CD4-positive, alpha-beta T cell treated with Interferon gamma for 1 hour (primary cell): ENCODE data around the gene TELO2.
A peak's percentile ranks its signal among the peaks of the same experiment; 100 is the strongest.

Experiments used
- DNase-seq: peaks from one replicate; pipeline ENCODE4 v3.0.0-alpha.2; 2020

Gene TELO2

DNA sequence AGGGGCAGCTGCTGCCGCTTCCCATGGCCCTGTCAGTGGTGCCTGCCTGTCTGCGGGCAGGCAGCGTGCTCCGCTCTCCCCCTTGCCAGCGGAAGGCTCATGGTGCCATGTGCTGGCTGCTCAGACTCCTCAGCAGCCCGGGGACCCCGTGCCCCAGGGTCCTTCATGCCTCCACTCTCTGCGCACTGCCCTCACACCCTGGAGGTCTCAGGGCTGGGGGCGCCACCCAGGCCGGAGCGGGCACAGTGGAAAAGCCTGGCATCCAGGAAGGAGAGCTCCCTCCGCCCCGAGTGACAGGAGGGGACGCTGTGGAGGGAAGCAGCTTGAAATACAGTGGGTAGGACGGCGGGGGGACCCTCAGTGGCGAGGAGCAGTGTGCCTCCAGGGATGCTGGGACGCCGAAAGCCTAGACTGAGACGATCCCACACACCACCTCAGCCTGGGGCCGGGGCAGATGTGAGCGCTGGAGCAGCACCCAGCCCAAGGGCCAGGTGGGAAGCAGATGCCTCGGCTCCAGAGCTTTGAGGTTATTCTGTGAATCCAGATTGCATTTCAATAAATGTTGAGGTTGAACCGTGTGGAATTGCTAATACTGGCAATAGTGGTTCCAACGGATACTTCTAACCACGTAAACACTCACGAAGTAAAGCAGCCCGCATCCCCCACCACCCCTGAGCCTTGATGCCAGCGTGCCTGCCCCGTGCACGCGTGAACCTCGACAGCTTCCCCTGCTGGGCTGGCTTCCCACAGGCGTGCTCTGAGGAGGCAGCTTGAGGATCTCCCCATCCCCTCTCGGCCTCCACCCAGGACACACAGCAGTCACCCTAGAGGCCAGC lies 46.8 kb downstream of the TELO2 start:
- DNase-seq = no peak

DNA sequence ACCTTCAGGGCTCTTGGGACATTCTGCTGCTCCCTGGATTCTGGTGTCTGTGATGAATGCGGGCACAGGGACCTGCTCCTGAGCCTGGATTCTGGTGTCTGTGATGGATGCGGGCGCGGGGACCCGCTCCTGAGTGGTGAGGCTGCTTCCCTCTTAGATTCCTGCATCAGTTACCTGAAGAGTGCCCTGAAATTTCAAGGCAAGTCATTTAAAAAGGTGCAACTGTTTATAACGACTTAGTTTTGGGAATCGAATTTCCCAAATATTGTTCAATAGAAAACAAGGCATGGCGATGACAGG lies 47.3 kb downstream of the TELO2 start:
- no peak for DNase-seq

GRCh38 chr16:1541293-1542165 lies 48.4 kb downstream of the TELO2 start:
- no peak for DNase-seq

DNA sequence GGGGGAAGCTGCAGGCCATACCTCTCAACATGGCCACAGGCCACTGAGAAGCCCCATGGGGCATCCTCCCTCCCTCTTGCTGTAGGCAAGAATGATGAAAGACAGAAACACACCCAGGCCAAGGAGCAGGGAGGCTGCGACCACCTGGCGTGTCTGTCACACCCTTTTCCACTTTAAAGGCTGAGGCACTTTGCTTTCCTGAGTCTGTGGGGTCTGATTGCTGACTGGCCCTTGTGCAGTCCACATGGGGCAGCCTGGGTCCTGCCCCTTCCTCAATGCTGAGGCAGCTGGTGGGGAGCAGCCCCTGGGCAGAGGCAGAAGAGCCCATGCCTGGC lies 49.0 kb downstream of the TELO2 start:
- no peak for DNase-seq

GRCh38 chr16:1542533-1542932 lies 49.4 kb downstream of the TELO2 start:
- no peak for DNase-seq

DNA sequence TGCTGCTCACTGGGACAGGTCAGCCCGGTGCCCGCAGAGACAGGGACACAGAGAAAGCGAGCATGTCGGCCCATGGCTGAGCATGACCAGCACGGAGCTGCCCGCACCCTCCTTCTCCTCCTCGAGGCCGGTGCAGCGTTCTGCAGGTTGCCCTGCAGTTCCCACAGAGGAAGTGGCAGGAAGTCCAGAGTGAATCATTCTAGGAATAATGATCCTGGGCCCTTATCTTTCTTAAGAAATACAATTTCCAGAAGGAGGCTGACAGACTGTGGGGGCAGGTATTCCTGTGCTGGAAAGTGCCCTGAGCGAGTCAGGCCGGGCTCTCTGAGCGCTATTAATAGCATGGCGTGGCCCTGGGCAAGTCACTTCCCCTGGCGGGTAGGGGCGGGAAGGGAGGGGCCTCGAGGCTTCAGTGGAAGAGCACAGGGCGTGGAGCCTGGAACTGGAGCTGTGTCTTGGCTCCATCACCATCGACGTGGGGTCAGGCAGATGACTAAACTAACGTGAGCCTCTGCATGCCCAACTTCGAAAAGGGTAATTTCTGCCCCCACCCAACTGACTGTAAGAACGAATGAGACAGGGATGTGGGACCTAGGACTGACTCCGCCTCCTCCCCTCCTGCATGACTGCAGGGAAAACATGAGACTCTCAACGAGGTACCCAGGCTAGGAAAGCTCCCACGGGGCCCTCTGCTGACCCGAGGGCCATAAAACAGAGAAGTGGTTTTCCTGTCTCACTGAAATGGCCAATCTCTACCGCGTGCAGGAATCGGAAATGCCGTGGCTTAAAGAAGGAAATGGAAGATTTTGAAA lies 50.1 kb downstream of the TELO2 start:
- DNase-seq = peak; percentile 61

- DNase-seq = no peak
Measured at GRCh38 chr16:1545044-1546040, 52.2 kb downstream of the TELO2 start.

GRCh38 chr16:1546430-1546829 lies 53.3 kb downstream of the TELO2 start:
- no peak for DNase-seq

GRCh38 chr16:1548233-1548632 lies 55.1 kb downstream of the TELO2 start:
- DNase-seq = no peak

GRCh38 chr16:1548727-1549126 lies 55.6 kb downstream of the TELO2 start:
- no peak for DNase-seq

- DNase-seq = no peak
Measured at GRCh38 chr16:1550069-1550468, 56.9 kb downstream of the TELO2 start.

DNA sequence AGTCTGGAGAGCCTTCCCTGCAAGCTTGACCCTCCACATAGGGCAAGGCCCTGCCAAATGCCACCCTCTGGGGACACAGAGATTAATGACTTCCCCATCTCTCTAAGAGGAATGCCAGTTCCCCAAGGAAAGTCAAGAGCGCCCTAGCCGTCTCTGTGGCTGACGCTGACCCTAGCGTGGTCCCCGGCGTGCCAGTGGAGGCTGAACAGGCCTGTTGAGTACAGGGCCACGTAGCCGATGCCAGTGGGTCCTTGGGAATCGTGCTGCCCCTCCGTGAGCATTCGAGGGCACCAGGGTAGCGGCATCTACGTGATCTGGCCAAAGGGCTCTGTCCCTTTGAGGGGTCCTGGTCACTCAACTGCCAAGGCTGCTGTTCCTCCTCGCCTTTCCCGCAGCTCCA lies 57.5 kb downstream of the TELO2 start:
- DNase-seq = no peak

- DNase-seq = no peak
Measured at GRCh38 chr16:1551166-1551565, 58.0 kb downstream of the TELO2 start.

DNA sequence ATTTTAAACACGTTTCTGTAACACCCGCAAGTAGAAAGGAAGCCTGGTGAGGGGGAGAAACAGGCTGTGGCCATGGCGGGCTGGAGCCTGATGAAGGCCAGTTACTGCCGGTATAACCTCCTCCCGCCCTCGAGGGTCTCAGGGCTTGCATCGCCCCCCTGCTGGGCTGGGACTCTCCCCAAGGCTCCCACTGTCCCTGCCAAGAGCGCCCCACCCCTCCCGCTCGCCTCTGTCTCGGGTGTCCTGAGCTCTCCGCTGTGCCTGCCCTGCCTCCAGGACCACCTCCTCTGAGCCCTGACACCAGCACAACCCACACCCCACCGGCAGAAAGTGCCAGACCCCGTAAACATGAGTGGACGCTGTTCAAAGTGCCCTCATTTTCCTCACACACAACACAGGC lies 59.0 kb downstream of the TELO2 start:
- DNase-seq = no peak

- no peak for DNase-seq
Measured at GRCh38 chr16:1553946-1554825, 61.0 kb downstream of the TELO2 start.

GRCh38 chr16:1554826-1555445 lies 61.8 kb downstream of the TELO2 start:
- DNase-seq = no peak

- DNase-seq = no peak
Measured at GRCh38 chr16:1556254-1556653, 63.1 kb downstream of the TELO2 start.

GRCh38 chr16:1557074-1557473 lies 63.9 kb downstream of the TELO2 start:
- DNase-seq = no peak

- DNase-seq = no peak
Measured at GRCh38 chr16:1557576-1557975, 64.4 kb downstream of the TELO2 start.

- no peak for DNase-seq
Measured at GRCh38 chr16:1559446-1559975, 66.4 kb downstream of the TELO2 start.
